ENCODE results near the gene TNFRSF9.
"Not testable (repeated sequence)": the region's sequence is repeated elsewhere in the genome, so short reads cannot be mapped to it uniquely, and the experiment has no call there.

TNFRSF9 gene

GRCh38 chr1:7960867-7961215 lies 20.2 kb upstream of the TNFRSF9 start:
- no peak for DNase-seq

- no peak for DNase-seq
Observed at GRCh38 chr1:7960165-7960564, 19.5 kb upstream of the TNFRSF9 start.

GRCh38 chr1:7956218-7957032 lies 15.8 kb upstream of the TNFRSF9 start:
- no peak for DNase-seq

- no peak for DNase-seq
Observed at GRCh38 chr1:7954683-7955082, 14.0 kb upstream of the TNFRSF9 start.

- DNase-seq, result peak; percentile 58
Observed at GRCh38 chr1:7953850-7954609, 13.4 kb upstream of the TNFRSF9 start.

GRCh38 chr1:7952791-7953190 lies 12.2 kb upstream of the TNFRSF9 start:
- not testable (repeated sequence) for DNase-seq

GRCh38 chr1:7948960-7949359 lies 8.3 kb upstream of the TNFRSF9 start:
- no peak for DNase-seq

- no peak for DNase-seq
Observed at GRCh38 chr1:7943251-7943650, 2.6 kb upstream of the TNFRSF9 start.

- DNase-seq, result peak; percentile 14
Observed at GRCh38 chr1:7942214-7942921, 1.7 kb upstream of the TNFRSF9 start.

- no peak for DNase-seq
Observed at GRCh38 chr1:7941437-7941793, 776 bp upstream of the TNFRSF9 start.

GRCh38 chr1:7940034-7940433 lies 605 bp downstream of the TNFRSF9 start:
- DNase-seq, result no peak

GRCh38 chr1:7938070-7938469 lies 2.6 kb downstream of the TNFRSF9 start:
- DNase-seq, result no peak

- DNase-seq, result no peak
Observed at GRCh38 chr1:7932524-7933138, 8.0 kb downstream of the TNFRSF9 start.

GRCh38 chr1:7931446-7931812 lies 9.2 kb downstream of the TNFRSF9 start:
- DNase-seq, result no peak

- no peak for DNase-seq
Observed at GRCh38 chr1:7930645-7931445, 9.8 kb downstream of the TNFRSF9 start.

- DNase-seq, result no peak
Observed at GRCh38 chr1:7929637-7930036, 11.0 kb downstream of the TNFRSF9 start.

GRCh38 chr1:7928247-7928646 lies 12.4 kb downstream of the TNFRSF9 start:
- no peak for DNase-seq

- DNase-seq, result not testable (repeated sequence)
Observed at GRCh38 chr1:7927061-7927460, 13.6 kb downstream of the TNFRSF9 start.

GRCh38 chr1:7922301-7922700 lies 18.3 kb downstream of the TNFRSF9 start:
- DNase-seq, result no peak

- DNase-seq, result no peak
Observed at GRCh38 chr1:7921796-7922195, 18.8 kb downstream of the TNFRSF9 start.

- DNase-seq, result no peak
Observed at GRCh38 chr1:7919880-7920279, 20.8 kb downstream of the TNFRSF9 start.

- not testable (repeated sequence) for DNase-seq
Observed at GRCh38 chr1:7917971-7918370, 22.7 kb downstream of the TNFRSF9 start.

GRCh38 chr1:7916501-7916830 lies 24.2 kb downstream of the TNFRSF9 start:
- DNase-seq, result no peak

Measured in activated effector memory CD4-positive, alpha-beta T cell treated with Interleukin-2 at 50 U/mL for 16 hours (primary cell).